HCT116 (cell line): Measurements from ENCODE around the gene ANKRD10. TPM values are rescaled to one million over a fixed set of nuclear protein-coding genes. Genes with fewer than 3 reads are reported as not detected.

Experiments
- ATAC-seq: fragments of 200-7000 bp; cut with Tn5 transposase; 2 replicates; pipeline ENCODE4 v1.9.1; 2020; ENCODE audit warnings: mild to moderate bottlenecking, moderate library complexity
- BruUV-seq: library from RNA; stranded (reverse); fragments of 400-500 nt; replicated peaks from 2 replicates; lab custom pipeline; 2021; lab: Mats Ljungman, UMichigan
- CTCF ChIA-PET: fragments of 300-600 bp; sonication (Branson Sonifier 250); formaldehyde crosslinking; loops from one replicate; lab custom pipeline; 2021; ENCODE audit warnings: antibody characterized with exemption; lab: Charles Lee
- POLR2A ChIA-PET: fragments of 300-600, 350-600 bp; sonication (Branson Sonifier 250); formaldehyde crosslinking; loops from one replicate; lab custom pipeline; 2021; ENCODE audit warnings: antibody characterized with exemption; lab: Charles Lee
- RAD21 ChIA-PET, 2 experiments: fragments of 300-600 bp; sonication (Branson Sonifier 250); formaldehyde crosslinking; loops; one replicate each; lab custom pipeline; 2023; ENCODE audit warnings: low total read pairs in 2 of 2; ENCODE audit not compliant: uncharacterized antibody in 2 of 2, unreplicated experiment in 2 of 2, low non-redundant PET in 1 of 2; lab: Charles Lee
- DNase-seq: peaks from one replicate; pipeline ENCODE4 v3.0.0-alpha.2; 2010; ENCODE audit warnings: low read depth, low spot score
- H2AFZ ChIP-seq: fragments of 200-600 bp; shearing (Covaris generic), sonication (generic); 2 replicates; pipeline ENCODE4 v1.6.1; 2017; ENCODE audit warnings: low read depth, mixed run types, mixed read lengths, antibody characterized with exemption, low read length; ENCODE audit not compliant: poor library complexity, severe bottlenecking
- H3K27ac ChIP-seq: 2 replicates; pipeline ENCODE4 v1.5.1; 2012; ENCODE audit warnings: low read depth, low read length
- H3K27me3 ChIP-seq: fragments of 200-600 bp; sonication (generic); 2 replicates; pipeline ENCODE4 v1.6.1; 2016; ENCODE audit warnings: mixed run types, low read length, mixed read lengths; ENCODE audit not compliant: insufficient read depth
- H3K36me3 ChIP-seq, 2 experiments: fragments of 200-500 bp in 1 of 2; fragments of 200-600 bp in 1 of 2; sonication (Bioruptor generic) in 1 of 2; sonication (generic) in 1 of 2; 2 replicates each; pipeline versions ENCODE4 v1.5.1 to v1.6.1; 2014 to 2016; ENCODE audit warnings: low read length in 2 of 2, inconsistent platforms in 1 of 2, mixed read lengths in 1 of 2, mixed run types in 1 of 2; ENCODE audit not compliant: insufficient read depth in 2 of 2, control insufficient read depth in 1 of 2
- H3K4me1 ChIP-seq, 2 experiments: fragments of 200-600 bp in 1 of 2; sonication (generic) in 1 of 2; 2 replicates each; pipeline versions ENCODE4 v1.5.1 to v1.6.1; 2012 to 2017; ENCODE audit warnings: low read length in 2 of 2, inconsistent platforms in 1 of 2, mild to moderate bottlenecking in 1 of 2, mixed read lengths in 1 of 2, mixed run types in 1 of 2, moderate library complexity in 1 of 2; ENCODE audit not compliant: insufficient read depth in 2 of 2, control insufficient read depth in 1 of 2
- H3K4me2 ChIP-seq: fragments of 200-600 bp; sonication (generic); 2 replicates; pipeline ENCODE4 v1.6.1; 2017; ENCODE audit warnings: mixed run types, low read length, mixed read lengths
- H3K4me3 ChIP-seq, 2 experiments: fragments of 200-600 bp in 1 of 2; sonication (generic) in 1 of 2; replicated peaks in 1 of 2; 2 replicates each; pipeline ENCODE4 v1.5.1; 2011 to 2016; ENCODE audit warnings: low read length in 2 of 2, control low read depth in 1 of 2, low read depth in 1 of 2, mild to moderate bottlenecking in 1 of 2, mixed read lengths in 1 of 2, mixed run types in 1 of 2
- H3K79me2 ChIP-seq: fragments of 200-600 bp; sonication (generic); 2 replicates; pipeline ENCODE4 v1.6.1; 2017; ENCODE audit warnings: mild to moderate bottlenecking, mixed run types, low read length, moderate library complexity, mixed read lengths; ENCODE audit not compliant: insufficient read depth
- H3K9ac ChIP-seq: fragments of 200-600 bp; sonication (generic); 2 replicates; pipeline ENCODE4 v1.6.1; 2016; ENCODE audit warnings: low read length, mixed read lengths
- H3K9me2 ChIP-seq: fragments of 200-600 bp; sonication (generic), shearing (Covaris generic); 2 replicates; pipeline ENCODE4 v1.6.1; 2017; ENCODE audit warnings: mixed run types, mild to moderate bottlenecking, moderate library complexity; ENCODE audit not compliant: insufficient read depth
- H3K9me3 ChIP-seq, 2 experiments: fragments of 200-500 bp in 1 of 2; fragments of 200-600 bp in 1 of 2; sonication (Bioruptor generic) in 1 of 2; sonication (generic) in 1 of 2; 2 replicates each; pipeline ENCODE4 v1.6.1; 2014 to 2017; ENCODE audit warnings: low read length in 2 of 2, mixed read lengths in 2 of 2, inconsistent platforms in 1 of 2, low read depth in 1 of 2, mild to moderate bottlenecking in 1 of 2, mixed run types in 1 of 2, moderate library complexity in 1 of 2; ENCODE audit not compliant: control insufficient read depth in 1 of 2, insufficient read depth in 1 of 2
- H4K20me1 ChIP-seq: fragments of 200-600 bp; sonication (generic), shearing (Covaris generic); 2 replicates; pipeline ENCODE4 v1.6.1; 2017; ENCODE audit warnings: mixed run types, mild to moderate bottlenecking, moderate library complexity; ENCODE audit not compliant: insufficient read depth
- ATF3 ChIP-seq: IDR thresholded peaks from 2 replicates; pipeline ENCODE4 v1.6.1; 2012
- CEBPB ChIP-seq: IDR thresholded peaks from 2 replicates; pipeline ENCODE4 v1.6.1; 2012; ENCODE audit warnings: low read depth
- CTCF ChIP-seq, 3 experiments: fragments of 200-600 bp in 1 of 3; sonication (generic) in 1 of 3; IDR thresholded peaks in 2 of 3; conservative IDR thresholded peaks in 1 of 3; 2 replicates each; pipeline ENCODE4 v1.5.1; 2012 to 2017; ENCODE audit warnings: low read depth in 2 of 3, low read length in 2 of 3, antibody characterized with exemption in 1 of 3, borderline replicate concordance in 1 of 3, control low read depth in 1 of 3, mild to moderate bottlenecking in 1 of 3, mixed read lengths in 1 of 3, mixed run types in 1 of 3, moderate library complexity in 1 of 3; ENCODE audit not compliant: insufficient read depth in 1 of 3
- ELF1 ChIP-seq: IDR thresholded peaks from 2 replicates; pipeline ENCODE4 v1.6.1; 2012; ENCODE audit warnings: low read depth, borderline replicate concordance
- EZH2phosphoT487 ChIP-seq: fragments of 200-600 bp; IDR thresholded peaks from 2 replicates; pipeline ENCODE4 v1.6.1; 2018; ENCODE audit warnings: antibody characterized with exemption, borderline replicate concordance
- FOSL1 ChIP-seq: IDR thresholded peaks from 2 replicates; pipeline ENCODE4 v1.6.1; 2012; ENCODE audit warnings: low read depth
- JUND ChIP-seq: IDR thresholded peaks from 2 replicates; pipeline ENCODE4 v1.6.1; 2012
- POLR2AphosphoS5 ChIP-seq: IDR thresholded peaks from 2 replicates; pipeline ENCODE4 v1.6.1; 2011; ENCODE audit warnings: mild to moderate bottlenecking, low read depth, low read length, moderate library complexity
- SIN3A ChIP-seq: IDR thresholded peaks from 2 replicates; pipeline ENCODE4 v1.6.1; 2012; ENCODE audit warnings: low read depth
- SRF ChIP-seq: IDR thresholded peaks from 2 replicates; pipeline ENCODE4 v1.6.1; 2012; ENCODE audit warnings: low read depth
- TCF7L2 ChIP-seq: IDR thresholded peaks from 2 replicates; pipeline ENCODE4 v1.7.0; 2011; ENCODE audit warnings: borderline replicate concordance, inconsistent platforms; ENCODE audit not compliant: insufficient read depth, insufficient read length; ENCODE audit errors: extremely low read depth
- YY1 ChIP-seq: IDR thresholded peaks from 2 replicates; pipeline ENCODE4 v1.6.1; 2011; ENCODE audit warnings: low read length, low read depth, moderate library complexity, mild to moderate bottlenecking; ENCODE audit not compliant: insufficient replicate concordance; ENCODE audit errors: extremely low read depth
- ZBTB33 ChIP-seq: IDR thresholded peaks from 2 replicates; pipeline ENCODE4 v1.6.1; 2011; ENCODE audit warnings: mild to moderate bottlenecking, low read length, moderate library complexity; ENCODE audit not compliant: insufficient replicate concordance; ENCODE audit errors: extremely low read depth
- ZFX ChIP-seq: fragments of 450-650 bp; IDR thresholded peaks from 2 replicates; pipeline ENCODE4 v1.6.1; 2017
- intact Hi-C: fragments of 100-400 bp; cut with micrococcal nuclease; formaldehyde crosslinking; loops from 2 replicates; pipeline ENCODE4 v1.10.0; 2022
- total RNA-seq: library from RNA; stranded (reverse); gene quantifications from one replicate; pipeline ENCODE4 v1.2.1, GENCODE V29; 2021; ENCODE audit not compliant: unreplicated experiment

ANKRD10 gene
- total RNA-seq, 1 experiment from 2014 or later: 173 TPM

GRCh38 chr13:110832531-110832930 is 82.3 kb downstream of the ANKRD10 start:
- H3K9me3 ChIP-seq: no peaks in the 10 kb centered on the region
- no peaks in the 10 kb centered on the region for H3K79me2 ChIP-seq
- H3K4me3 ChIP-seq: no peak overlapping the region
- CTCF ChIA-PET: no interaction called here
- DNase-seq: no peak
- POLR2A ChIA-PET: no interaction called here
- no peak overlapping the region for H3K4me2 ChIP-seq
- RAD21 ChIA-PET: no interaction called here
- H3K4me1 ChIP-seq: no peaks in the 10 kb centered on the region
- intact Hi-C loops: no loop called here
- no peaks in the 10 kb centered on the region for H4K20me1 ChIP-seq
- H3K9ac ChIP-seq: no peak overlapping the region
- H3K36me3 ChIP-seq: no peaks in the 10 kb centered on the region
- no peak for ATAC-seq
- H3K27ac ChIP-seq: no peak overlapping the region
- no peaks in the 10 kb centered on the region for H3K27me3 ChIP-seq
- no TSS peak for BruUV-seq
- TF ChIP-seq EZH2phosphoT487 (no peak), POLR2AphosphoS5 (no peak), SRF (no peak), ELF1 (no peak), ZBTB33 (no peak), CEBPB (no peak), CTCF (IDR thresholded peaks at IDR 0.05 in 2 of 3, conservative IDR thresholded peaks at IDR 0.05 in 1 of 3; ENCODE audit: borderline replicate concordance in 1 of 3, insufficient read depth in 1 of 3, low read depth in 2 of 3, low read length in 2 of 3) (no peak), TCF7L2 (no peak), FOSL1 (no peak), JUND (no peak), ZFX (no peak), SIN3A (no peak), ATF3 (no peak), YY1 (no peak)
- no peaks in the 10 kb centered on the region for H3K9me2 ChIP-seq
- H2AFZ ChIP-seq: no peak overlapping the region
